LNCAP (cell line): ENCODE measurements around the gene SEC61B.

Source experiments
- TF ChIP-seq, protein P1 (sequence below): fragments of 450-650 bp; IDR thresholded peaks from 2 replicates; pipeline ENCODE4 v1.5.1; 2017; ENCODE audit warnings: mild to moderate bottlenecking

SEC61B gene

DNA sequence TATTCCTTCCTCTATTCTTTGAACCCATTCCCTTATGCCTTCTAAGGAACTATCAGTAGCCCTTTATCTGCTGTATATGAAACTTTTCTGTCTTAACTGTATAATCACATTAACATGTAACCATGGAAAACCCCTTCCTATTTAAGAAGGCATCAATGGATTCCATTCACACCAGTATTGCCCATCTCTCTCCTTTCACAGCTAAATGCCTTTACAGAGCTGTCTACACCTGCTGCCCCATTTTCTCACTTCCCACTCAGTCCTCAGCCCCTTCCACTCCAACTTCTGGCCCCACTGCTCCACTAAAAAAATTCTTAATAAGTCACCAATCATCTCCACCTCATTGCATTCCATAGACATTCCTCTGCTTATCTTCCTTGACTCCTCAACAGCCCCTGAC lies 50.8 kb downstream of the SEC61B start:
- TF ChIP-seq, protein P1, sequence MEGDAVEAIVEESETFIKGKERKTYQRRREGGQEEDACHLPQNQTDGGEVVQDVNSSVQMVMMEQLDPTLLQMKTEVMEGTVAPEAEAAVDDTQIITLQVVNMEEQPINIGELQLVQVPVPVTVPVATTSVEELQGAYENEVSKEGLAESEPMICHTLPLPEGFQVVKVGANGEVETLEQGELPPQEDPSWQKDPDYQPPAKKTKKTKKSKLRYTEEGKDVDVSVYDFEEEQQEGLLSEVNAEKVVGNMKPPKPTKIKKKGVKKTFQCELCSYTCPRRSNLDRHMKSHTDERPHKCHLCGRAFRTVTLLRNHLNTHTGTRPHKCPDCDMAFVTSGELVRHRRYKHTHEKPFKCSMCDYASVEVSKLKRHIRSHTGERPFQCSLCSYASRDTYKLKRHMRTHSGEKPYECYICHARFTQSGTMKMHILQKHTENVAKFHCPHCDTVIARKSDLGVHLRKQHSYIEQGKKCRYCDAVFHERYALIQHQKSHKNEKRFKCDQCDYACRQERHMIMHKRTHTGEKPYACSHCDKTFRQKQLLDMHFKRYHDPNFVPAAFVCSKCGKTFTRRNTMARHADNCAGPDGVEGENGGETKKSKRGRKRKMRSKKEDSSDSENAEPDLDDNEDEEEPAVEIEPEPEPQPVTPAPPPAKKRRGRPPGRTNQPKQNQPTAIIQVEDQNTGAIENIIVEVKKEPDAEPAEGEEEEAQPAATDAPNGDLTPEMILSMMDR: no peak

DNA sequence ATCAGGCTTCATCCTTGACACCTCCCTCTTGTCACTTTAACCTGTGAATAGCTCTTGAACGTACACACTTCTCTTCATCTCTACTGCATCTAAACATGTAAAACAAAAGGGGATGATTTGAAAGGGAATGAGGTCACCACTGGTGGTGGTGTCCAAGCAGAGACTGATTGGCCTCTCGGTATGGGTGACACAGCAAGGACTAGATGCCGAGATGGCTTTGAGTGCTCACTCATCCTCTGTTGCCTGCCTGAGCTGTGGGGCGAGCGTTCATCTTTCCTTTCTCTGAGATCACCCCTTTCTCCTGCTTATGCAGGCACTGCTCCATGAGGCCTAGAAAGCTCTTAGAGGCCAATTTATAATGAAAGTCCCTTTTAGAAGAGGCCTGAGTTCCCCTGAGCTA lies 51.9 kb downstream of the SEC61B start:
- TF ChIP-seq, protein P1: no peak

DNA sequence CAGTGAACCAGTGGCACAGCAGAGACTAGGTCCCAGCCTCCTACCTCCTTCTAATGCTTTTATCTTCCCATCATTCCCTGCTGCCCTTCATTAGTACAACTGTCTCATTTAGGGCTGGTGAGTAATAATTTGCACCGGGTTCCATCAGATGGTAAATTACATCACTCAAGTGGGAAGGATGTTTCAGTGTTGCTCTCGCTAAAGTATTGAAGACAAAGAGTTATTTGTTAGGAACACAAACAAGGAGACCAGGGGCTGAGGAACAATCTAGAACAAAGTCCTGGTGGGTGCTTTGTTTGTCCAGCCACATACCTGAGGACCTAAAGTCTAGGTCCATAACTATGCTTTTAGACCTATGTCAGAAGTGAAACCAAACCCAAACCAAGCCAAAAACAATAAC lies 52.4 kb downstream of the SEC61B start:
- TF ChIP-seq, protein P1: no peak
